Stimulated activated CD8-positive, alpha-beta memory T cell treated with anti-CD3 and anti-CD28 coated beads, Interleukin-2, amount 100 ng/mL, for 48 hours (primary cell): ENCODE results near the gene PRH2.

Experiments used
- DNase-seq, 2 donors: peaks; one replicate each; pipeline ENCODE4 v3.0.0-alpha.2; 2020; ENCODE audit warnings: low read depth in 2 of 2

The PRH2 gene

GRCh38 chr12:10928746-10929286 lies at the start of gene PRH2:
PRH2 (plus strand) TSS chr12:10929236; CDS start chr12:10929274, 38 bp downstream.
- no peak for DNase-seq

DNA sequence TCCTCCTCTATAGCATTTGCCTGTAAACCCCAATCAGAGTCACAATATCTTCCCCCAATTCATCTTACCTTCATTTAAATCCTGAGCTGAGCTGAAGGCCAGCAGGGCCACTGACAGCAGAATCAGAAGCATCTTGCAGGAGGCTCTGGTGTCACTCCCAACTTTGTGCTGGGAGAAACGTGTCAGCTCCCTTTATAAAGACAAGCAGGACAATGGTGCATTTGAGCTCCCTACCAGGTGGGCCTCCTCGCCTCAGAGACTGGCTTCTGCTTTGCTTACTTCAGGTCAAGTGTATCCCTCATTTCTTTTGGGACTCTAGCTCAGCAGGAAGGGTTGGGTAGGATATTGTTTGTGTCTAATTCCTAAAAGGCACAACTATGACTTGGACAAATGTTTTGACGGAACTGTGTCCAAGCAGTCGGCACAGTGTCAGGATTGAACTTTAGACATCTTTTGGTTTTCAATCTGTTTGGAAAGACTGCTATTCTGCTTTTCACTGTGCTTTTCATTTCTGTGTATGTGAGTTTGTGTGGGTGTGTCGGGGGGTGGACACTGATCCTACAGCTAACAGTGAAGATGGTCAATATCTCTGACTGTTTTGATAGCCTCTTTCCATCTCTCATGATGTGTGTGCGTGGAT lies 44.8 kb upstream of the PRH2 start, which contains the start of gene PRH1:
TSS of gene PRH1 (minus strand) at position 170 of the 640 bp plus-strand sequence. CDS start at position 132, 38 bp downstream.
- DNase-seq, result no peak

- no peak for DNase-seq
Observed at GRCh38 chr12:10889226-10889625, 39.8 kb upstream of the PRH2 start.

DNA sequence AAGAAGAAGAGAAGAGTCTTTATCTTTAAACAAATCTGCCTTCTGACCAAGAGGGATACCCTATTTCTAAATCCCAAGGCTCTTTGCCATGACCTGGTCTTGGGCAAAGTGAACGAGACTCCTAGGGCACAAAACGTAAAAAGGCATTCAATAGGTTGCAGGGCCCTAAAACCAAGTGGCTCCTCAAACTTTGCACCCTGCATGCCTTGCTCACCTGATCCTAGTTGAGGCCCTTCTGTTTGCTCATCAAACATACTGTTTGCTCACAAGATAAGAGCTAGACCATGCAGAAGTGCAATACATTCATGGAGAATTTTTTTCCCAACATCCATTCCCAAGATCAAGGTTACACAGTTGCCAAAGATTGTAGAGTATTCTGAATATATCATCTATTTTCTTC lies 37.1 kb upstream of the PRH2 start:
- DNase-seq, result no peak

- no peak for DNase-seq
Observed at GRCh38 chr12:10896854-10897253, 32.2 kb upstream of the PRH2 start.

- DNase-seq, result no peak
Observed at GRCh38 chr12:10900530-10900929, 28.5 kb upstream of the PRH2 start.

DNA sequence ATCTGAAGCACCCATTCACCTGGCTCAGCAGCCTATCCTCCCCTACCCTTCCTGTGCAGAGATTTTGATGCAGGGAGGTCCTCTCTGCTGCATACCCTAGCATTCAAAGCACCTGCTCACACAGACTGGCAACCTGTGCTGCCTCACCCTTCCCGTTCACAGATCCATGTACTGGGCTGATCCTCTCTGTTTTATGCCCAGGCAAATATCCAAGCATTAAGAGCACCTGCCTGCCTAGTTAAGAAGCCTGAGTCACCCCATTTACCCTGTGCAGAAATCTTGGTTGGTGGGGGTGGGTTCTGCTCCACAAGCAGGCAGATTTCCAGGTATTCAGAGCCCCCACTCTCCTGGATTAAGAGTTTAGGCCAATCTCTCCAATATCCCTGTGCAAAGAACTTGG lies 28.1 kb upstream of the PRH2 start:
- DNase-seq, result no peak

DNA sequence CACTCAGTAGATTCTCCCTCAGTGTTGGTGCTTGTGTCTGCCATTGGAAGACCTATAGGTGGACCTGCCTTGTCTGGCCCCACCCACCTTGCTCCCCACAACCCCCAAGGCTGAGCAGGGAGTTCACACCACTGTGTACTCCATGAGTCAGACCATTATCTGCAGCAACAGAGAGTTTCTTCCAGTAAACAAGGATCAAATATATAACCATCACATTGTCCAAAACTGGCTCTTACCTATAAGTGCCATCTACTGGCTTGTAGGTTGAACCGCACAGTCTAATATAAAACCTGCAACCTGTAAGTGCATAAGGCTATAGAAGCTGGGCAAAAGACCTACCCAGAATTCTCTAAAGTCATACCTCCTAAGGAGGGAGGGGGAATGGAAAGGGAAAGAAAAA lies 27.6 kb upstream of the PRH2 start:
- no peak for DNase-seq

DNA sequence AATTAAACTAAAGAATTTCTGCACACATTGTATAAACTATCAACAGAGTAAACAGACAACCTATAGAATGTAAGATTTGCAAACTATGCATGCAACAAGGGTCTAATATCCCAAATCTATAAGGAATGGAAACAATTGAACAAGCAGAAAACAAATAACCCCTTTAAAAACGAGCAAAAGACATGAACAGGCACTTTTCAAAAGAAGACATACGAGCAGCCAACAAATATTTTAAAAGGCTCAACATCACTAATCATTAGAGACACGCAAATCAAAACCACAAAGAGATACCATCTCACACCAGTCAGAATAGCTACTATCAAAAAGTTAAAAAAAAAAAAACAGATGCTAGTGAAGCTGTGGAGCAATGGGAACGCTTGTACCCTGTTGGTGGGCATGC lies 24.4 kb upstream of the PRH2 start:
- no peak for DNase-seq

DNA sequence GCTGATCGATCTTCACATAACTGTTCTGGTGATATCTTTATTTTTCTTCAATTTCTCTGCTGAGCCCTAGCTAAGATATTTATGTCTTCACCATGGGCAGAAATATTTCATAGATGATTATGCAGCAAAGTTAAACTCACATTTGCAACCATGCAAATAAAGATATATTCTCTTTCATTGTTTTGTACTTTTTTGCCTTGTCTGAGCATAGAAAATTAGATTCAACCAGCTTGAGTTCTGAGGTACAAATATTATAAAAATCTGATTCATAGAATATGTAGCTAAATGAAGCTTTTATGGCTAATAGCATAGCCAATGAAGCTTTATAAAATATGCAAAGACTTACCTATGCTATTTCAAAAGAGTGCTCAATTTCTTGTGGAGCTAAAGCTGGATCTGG lies 19.6 kb upstream of the PRH2 start, which contains the start of gene TAS2R13:
TSS of gene TAS2R13 (minus strand) at position 101 of the 400 bp plus-strand sequence. CDS start 264 bp downstream, outside the sequence.
- DNase-seq, result no peak

DNA sequence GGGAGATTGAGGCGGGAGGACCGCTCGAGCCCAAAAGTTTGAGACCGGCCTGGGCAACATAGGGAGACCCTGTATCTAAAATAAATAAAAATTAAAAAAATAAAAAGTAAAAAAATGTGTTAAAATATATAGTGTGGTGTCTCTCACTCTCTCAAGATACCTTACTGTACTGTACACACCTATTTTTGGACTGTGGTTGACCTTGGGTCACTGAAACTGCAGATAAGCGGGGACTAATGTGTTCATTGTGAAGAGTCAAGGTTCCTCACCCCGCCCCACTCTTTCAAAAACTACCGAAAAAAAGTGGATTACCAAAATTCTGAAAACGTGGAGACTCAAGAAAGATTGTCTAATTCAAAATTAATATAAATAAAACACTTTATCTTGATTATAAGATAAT lies 18.7 kb upstream of the PRH2 start:
- DNase-seq, result no peak

- DNase-seq, result no peak
Observed at GRCh38 chr12:10919809-10920208, 9.2 kb upstream of the PRH2 start.

DNA sequence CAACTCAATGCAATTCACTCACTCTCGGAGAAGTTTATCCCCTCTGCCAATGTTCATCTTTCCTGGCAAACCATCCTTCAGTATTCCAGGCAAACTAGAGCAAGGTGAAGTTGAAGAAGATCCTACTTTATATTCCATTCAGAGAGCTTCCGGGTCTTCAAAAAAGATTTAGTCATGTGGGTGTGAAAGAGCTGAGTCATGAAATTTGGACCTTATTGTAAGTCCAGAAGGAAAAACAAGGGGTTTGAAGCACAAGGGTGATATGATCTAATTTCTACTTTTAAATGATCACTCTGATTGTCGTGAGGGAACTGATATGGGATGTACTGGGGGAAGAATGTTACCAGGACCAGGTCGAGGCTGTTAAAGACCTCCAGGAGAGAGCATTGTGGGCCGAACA lies 2.8 kb upstream of the PRH2 start:
- no peak for DNase-seq

GRCh38 chr12:10936506-10936905 lies 7.5 kb downstream of the PRH2 start:
- no peak for DNase-seq

DNA sequence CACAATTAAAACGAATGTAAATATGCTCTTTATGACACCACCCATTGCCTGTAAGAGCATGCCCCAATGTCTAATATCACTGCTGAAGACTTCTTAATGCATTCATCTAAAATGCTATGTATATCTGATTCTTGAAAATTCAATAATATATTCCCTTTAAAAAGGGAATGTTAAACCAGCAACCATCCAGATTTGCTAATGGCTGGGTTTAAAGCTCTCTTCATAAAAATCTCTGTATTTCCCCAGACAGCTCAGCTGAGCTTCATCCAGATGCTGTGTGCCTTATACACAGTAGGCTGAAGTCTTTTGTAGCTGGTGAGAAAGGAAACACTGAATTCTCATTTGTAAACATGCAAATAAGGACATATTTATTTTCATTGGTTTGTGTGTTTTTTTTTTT lies 10.1 kb downstream of the PRH2 start, which contains the start of gene TAS2R14:
TSS of gene TAS2R14 (minus strand) at position 101 of the 400 bp plus-strand sequence. CDS start at position 45, 56 bp downstream.
- no peak for DNase-seq

GRCh38 chr12:10940389-10940788 lies 11.4 kb downstream of the PRH2 start:
- no peak for DNase-seq

- DNase-seq, result no peak
Observed at GRCh38 chr12:10941369-10941768, 12.3 kb downstream of the PRH2 start.

DNA sequence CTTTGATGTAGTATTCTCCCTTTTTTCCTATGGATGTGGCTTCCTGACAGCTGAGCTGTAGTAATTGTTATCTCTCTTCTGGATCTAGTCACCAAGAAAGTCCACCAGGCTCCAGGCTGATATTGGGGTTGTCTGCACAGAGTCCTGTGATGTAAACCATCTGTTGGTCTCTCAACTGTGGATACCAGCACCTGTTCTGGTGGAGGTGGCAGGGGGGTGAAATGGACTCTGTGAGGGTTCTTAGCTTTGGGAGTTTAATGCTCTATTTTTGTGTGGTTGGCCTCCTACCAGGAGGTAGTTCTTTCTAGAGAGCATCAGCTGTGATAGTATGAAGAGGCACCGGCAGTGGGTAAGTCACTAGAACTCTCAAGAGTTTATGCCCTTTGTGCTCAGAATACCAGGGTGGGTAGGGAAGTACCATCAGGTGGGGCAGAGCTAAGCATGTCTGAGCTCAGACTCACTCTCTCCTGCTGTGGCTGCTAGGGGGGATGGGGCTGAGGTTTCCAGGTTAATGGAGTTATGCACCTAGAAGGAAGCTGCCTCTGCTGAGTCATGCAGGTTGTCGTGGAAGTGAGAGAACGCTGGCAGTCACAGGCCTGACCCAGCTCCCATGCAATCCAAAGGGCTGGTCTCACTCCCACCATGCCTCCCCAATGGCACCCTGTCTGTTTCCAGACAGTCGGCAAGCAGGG lies 13.0 kb downstream of the PRH2 start:
- DNase-seq, result no peak

DNA sequence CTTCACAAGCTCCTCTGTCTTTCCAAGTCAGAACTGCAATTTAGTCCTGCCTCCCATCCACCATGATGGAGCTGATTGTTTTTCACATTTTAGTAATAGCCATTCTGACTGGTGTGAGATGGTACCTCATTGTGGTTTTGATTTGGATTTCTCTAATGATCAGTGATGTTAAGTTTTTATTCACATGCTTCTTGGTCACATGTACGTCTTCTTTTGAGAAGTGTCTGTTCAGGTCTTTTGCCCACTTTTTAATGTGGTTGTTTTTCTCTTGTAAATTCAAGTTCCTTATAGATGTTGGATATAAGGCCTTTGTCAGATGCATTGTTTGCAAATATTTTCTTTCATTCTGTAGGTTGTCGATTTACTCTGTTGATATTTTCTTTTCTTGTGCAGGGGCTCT lies 14.1 kb downstream of the PRH2 start:
- no peak for DNase-seq

DNA sequence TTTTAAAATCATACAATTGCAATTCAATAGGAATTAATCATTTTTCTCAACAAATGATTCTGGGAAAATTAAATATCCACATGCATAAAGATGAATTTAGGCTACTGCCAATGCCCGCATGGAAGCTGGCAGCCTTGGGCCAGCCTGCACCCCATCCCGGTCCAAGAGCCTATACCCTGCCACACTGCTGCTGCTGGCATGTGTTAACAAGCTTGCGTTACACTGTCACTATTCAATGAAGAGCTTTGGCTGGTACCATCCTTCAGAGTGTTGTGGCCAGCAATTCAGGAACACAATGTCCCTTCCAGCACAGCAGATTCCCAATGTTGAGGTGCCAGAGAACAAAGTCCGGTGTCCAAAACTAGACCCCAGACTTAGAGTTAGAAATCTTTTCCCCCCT lies 23.6 kb downstream of the PRH2 start:
- no peak for DNase-seq

- DNase-seq, result no peak
Observed at GRCh38 chr12:10956085-10956484, 27.0 kb downstream of the PRH2 start.

DNA sequence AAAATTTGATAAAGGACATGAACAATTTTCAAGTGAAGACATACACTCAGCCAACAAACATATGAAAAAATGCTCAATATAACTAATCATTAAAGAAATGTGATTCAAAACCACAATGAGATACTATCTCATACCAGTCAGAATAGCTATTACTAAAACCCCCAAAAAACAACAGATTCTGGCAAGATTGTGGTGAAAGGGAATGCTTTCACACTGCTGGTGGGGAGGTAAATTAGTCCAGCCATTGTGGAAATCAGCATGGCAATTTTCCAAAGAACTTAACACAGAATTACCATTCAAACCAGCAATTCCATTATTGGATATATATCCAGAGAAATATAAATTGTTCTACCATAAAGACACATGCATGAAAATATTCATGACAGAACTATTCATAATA lies 28.7 kb downstream of the PRH2 start:
- DNase-seq, result no peak

DNA sequence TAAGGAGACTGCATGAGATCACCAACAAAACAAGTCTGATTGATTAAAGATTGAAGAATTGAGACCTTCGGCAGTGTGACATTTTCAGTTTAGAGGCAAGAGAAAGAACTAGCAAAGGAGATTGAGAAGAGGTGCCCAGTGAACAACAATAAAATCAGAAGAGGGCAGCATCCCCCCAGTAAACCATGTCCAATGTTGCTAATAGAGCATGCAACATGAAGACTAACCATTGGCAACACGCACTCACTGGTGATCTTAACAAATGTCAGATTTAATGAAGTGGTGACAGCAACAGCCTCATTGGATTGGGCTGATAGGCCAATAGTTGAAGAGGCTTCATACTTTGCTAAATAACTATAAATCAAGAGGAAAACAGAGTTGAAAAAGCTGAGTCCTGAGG lies 30.8 kb downstream of the PRH2 start:
- DNase-seq, result no peak
